ENCODE data around the gene GIGYF2.

DNA sequence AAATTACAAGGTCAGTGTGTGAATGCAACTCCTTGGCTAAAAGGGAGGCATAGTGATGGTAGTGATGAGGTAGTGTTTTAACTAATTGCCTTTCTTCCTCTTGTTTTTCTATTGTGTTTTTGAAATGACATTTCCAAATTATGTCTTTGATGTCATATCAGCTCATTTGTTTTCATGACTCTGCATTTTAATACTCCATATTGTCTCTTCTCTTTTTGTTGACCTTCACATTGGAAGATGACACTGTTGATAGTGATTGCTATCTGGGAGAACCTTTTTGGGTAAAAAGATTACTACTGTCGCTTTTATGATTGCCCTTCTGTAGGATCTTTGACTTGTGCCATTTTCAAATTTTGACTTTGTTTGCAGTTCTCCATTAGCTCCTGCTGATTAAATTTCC, 3.0 kb downstream of the GIGYF2 start:
- TF ChIP-seq, protein P1, sequence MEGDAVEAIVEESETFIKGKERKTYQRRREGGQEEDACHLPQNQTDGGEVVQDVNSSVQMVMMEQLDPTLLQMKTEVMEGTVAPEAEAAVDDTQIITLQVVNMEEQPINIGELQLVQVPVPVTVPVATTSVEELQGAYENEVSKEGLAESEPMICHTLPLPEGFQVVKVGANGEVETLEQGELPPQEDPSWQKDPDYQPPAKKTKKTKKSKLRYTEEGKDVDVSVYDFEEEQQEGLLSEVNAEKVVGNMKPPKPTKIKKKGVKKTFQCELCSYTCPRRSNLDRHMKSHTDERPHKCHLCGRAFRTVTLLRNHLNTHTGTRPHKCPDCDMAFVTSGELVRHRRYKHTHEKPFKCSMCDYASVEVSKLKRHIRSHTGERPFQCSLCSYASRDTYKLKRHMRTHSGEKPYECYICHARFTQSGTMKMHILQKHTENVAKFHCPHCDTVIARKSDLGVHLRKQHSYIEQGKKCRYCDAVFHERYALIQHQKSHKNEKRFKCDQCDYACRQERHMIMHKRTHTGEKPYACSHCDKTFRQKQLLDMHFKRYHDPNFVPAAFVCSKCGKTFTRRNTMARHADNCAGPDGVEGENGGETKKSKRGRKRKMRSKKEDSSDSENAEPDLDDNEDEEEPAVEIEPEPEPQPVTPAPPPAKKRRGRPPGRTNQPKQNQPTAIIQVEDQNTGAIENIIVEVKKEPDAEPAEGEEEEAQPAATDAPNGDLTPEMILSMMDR (conservative IDR thresholded peaks at IDR 0.05; ENCODE audit: low read length): no peak
- no peak for TF ChIP-seq EZH2phosphoT487 (IDR thresholded peaks at IDR 0.05; ENCODE audit: borderline replicate concordance, low read depth, low read length)
